ENCODE measurements around the gene HACD2. TPM values are rescaled to one million over a fixed set of nuclear protein-coding genes. Genes with fewer than 3 reads are reported as not detected.

The HACD2 gene
- total RNA-seq, 1 donor from 2014 or later = 25.5 TPM

DNA sequence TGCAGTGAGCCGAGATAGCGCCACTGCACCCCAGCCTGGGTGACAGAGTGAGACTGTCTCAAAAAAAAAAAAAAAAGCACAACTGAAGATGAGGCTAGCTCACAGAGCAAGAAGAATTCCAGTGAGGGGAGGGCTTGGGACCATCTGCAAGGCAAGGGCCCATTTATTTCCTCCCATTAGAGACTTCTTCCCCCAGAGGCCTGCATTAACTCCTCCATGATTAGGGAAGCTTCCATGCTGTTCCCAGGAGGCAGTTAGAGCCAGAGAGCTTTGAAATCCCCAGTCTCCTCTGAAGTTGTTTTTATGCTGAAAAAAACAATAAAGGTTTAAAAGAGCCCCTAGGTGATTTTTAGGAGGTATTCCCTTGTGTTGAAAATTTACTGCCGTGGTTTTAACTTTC, 81.7 kb downstream of the HACD2 start:
- no peak for TF ChIP-seq CTCF (IDR thresholded peaks at IDR 0.05; ENCODE audit: insufficient read depth, low read length, poor library complexity, severe bottlenecking)
- Histone ChIP-seq H3K36me3 (ENCODE audit: control insufficient read depth, insufficient read depth, low read length) (no peaks in the 10 kb centered on the region), H3K27me3 (ENCODE audit: control insufficient read depth, insufficient read depth, low read length) (no peaks in the 10 kb centered on the region), H3K4me3 (ENCODE audit: low read depth, low read length) (no peak overlapping the region)
- DNase-seq (ENCODE audit: low read depth) = no peak

DNA sequence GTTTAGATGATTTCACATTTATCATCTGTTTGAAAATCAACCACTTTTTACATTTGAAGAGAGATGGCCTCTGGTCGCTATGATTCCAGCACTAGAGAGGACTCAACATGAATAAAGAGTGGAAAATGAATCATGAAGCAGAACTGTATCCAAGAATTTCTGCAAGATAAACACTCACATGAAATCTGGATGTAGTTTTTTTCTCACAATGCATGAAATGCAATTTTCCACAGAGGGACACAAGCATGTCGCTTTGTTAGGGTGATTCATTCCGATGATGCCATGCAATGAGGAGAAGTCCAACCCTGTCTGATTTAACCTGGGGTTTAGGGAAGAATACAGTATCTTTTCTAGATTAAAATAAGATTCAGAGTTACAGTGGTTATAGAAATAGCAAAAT, 85.5 kb downstream of the HACD2 start:
- TF ChIP-seq CTCF (IDR thresholded peaks at IDR 0.05; ENCODE audit: insufficient read depth, low read length, poor library complexity, severe bottlenecking) = no peak
- Histone ChIP-seq H3K36me3 (ENCODE audit: control insufficient read depth, insufficient read depth, low read length) (no peaks in the 10 kb centered on the region), H3K27me3 (ENCODE audit: control insufficient read depth, insufficient read depth, low read length) (no peaks in the 10 kb centered on the region), H3K4me3 (ENCODE audit: low read depth, low read length) (no peak overlapping the region)
- no peak for DNase-seq (ENCODE audit: low read depth)

- no peak overlapping the region for H3K4me3 ChIP-seq (ENCODE audit: low read depth, low read length)
- no peaks in the 10 kb centered on the region for H3K27me3 ChIP-seq (ENCODE audit: control insufficient read depth, insufficient read depth, low read length)
- DNase-seq (ENCODE audit: low read depth) = no peak
- H3K36me3 ChIP-seq (ENCODE audit: control insufficient read depth, insufficient read depth, low read length) = no peaks in the 10 kb centered on the region
- no peak for TF ChIP-seq CTCF (IDR thresholded peaks at IDR 0.05; ENCODE audit: insufficient read depth, low read length, poor library complexity, severe bottlenecking)
Observed at GRCh38 chr3:123498761-123499160, 86.1 kb downstream of the HACD2 start.

DNA sequence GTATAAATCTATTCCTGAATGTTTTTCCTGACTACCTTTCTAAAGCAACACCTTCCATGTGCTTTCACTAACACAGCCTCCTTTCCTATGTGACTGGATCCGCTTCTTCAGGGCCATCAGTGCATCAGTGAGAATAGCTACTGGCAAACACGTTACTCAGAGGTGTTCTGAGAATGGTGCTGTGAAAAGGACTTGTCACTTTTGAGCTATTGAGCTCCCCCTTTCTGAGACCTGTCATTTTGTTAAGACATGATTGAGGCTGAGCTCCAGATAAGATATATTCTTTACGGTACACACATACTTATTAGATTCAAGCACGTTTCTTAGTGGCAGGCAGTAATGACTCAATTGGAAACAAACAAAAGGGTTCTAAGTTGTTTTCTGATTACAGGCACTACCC, 90.9 kb downstream of the HACD2 start:
- Histone ChIP-seq H3K27me3 (ENCODE audit: control insufficient read depth, insufficient read depth, low read length) (no peaks in the 10 kb centered on the region), H3K36me3 (ENCODE audit: control insufficient read depth, insufficient read depth, low read length) (no peaks in the 10 kb centered on the region), H3K4me3 (ENCODE audit: low read depth, low read length) (no peak overlapping the region)
- no peak for TF ChIP-seq CTCF (IDR thresholded peaks at IDR 0.05; ENCODE audit: insufficient read depth, low read length, poor library complexity, severe bottlenecking)
- no peak for DNase-seq (ENCODE audit: low read depth)

DNA sequence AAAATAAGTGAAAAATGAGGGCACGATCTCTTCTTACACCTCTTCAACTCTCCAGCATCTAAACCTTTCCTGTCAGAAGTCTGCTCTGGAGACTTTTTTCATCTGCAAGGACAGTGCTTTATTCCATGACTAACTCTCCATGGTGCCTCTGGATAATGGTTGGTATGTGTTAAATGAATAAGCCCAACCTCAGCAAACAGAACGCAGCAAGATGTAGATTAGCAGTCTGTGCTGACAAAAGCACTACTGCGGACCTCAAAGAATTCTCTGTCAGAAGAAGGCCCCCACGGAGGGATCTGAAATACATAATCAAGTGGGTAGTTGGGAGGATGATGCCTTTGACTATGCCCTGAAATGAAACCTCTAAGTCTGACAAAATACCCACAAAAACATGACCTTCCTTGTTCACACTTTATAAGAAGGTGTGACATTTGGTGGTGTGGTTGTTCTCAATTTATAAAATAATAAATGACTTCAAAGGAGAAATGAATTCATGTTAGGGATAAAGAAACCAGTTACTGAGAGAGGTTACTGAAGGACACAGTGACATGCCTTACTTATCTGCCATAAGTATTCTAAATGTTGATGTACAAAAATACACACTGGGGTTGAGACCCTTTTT, 92.8 kb downstream of the HACD2 start:
- Histone ChIP-seq H3K4me3 (ENCODE audit: low read depth, low read length) (no peak overlapping the region), H3K36me3 (ENCODE audit: control insufficient read depth, insufficient read depth, low read length) (no peaks in the 10 kb centered on the region), H3K27me3 (ENCODE audit: control insufficient read depth, insufficient read depth, low read length) (no peaks in the 10 kb centered on the region)
- no peak for TF ChIP-seq CTCF (IDR thresholded peaks at IDR 0.05; ENCODE audit: insufficient read depth, low read length, poor library complexity, severe bottlenecking)
- DNase-seq (ENCODE audit: low read depth) = no peak

- H3K4me3 ChIP-seq (ENCODE audit: low read depth, low read length) = no peak overlapping the region
- peaks cover 2% of the 10 kb centered on the region for H3K27me3 ChIP-seq (ENCODE audit: control insufficient read depth, insufficient read depth, low read length)
- H3K36me3 ChIP-seq (ENCODE audit: control insufficient read depth, insufficient read depth, low read length) = no peaks in the 10 kb centered on the region
- peak; percentile 94 for TF ChIP-seq CTCF (IDR thresholded peaks at IDR 0.05; ENCODE audit: insufficient read depth, low read length, poor library complexity, severe bottlenecking)
- DNase-seq (ENCODE audit: low read depth) = peak; percentile 10
Observed at GRCh38 chr3:123489400-123490004, 95.4 kb downstream of the HACD2 start.

Data from kidney epithelial cell (primary cell).